Measurements from ENCODE around the gene KCNIP2.

- no peak for TF ChIP-seq EZH2 (IDR thresholded peaks at IDR 0.05)
- no peak for TF ChIP-seq POLR2A (IDR thresholded peaks at IDR 0.05; ENCODE audit: borderline replicate concordance, extremely low read depth, insufficient read depth, insufficient read length)
- TF ChIP-seq CTCF (IDR thresholded peaks at IDR 0.05 in 2 of 3, conservative IDR thresholded peaks at IDR 0.05 in 1 of 3; ENCODE audit: borderline replicate concordance in 1 of 3, insufficient read depth in 1 of 3, low read depth in 2 of 3, low read length in 2 of 3): peak in 2 of 3 experiments; percentile 77 to 79; a peak in 4 of 6 replicates
- no peak for TF ChIP-seq EZH2phosphoT487 (IDR thresholded peaks at IDR 0.05; ENCODE audit: borderline replicate concordance)
- no peak for TF ChIP-seq MAX (IDR thresholded peaks at IDR 0.05)
- TF ChIP-seq POLR2AphosphoS5 (IDR thresholded peaks at IDR 0.05; ENCODE audit: low read depth, low read length): no peak
- TF ChIP-seq FOSL1 (IDR thresholded peaks at IDR 0.05; ENCODE audit: low read depth): no peak
- TF ChIP-seq JUND (IDR thresholded peaks at IDR 0.05): no peak
- no peak for TF ChIP-seq ATF3 (IDR thresholded peaks at IDR 0.05)
Measured at GRCh38 chr10:101843032-101844021, at the start of gene KCNIP2.

Measured in HCT116 (cell line).